H1 (cell line): ENCODE measurements around the gene MXD1. TPM values are rescaled to one million over a fixed set of nuclear protein-coding genes. Genes with fewer than 3 reads are reported as not detected.

Experiments used
- CTCF ChIP-seq, 3 experiments: IDR thresholded peaks; 1 replicate in 2 of 3; 2 replicates in 1 of 3; pipeline versions ENCODE4 v1.5.1 to v1.6.1; 2011; ENCODE audit warnings: low read length in 3 of 3, mild to moderate bottlenecking in 3 of 3, inconsistent platforms in 2 of 3, low read depth in 1 of 3, moderate library complexity in 1 of 3; ENCODE audit not compliant: insufficient read depth in 1 of 3; ENCODE audit errors: control extremely low read depth in 1 of 3
- HDAC2 ChIP-seq, 2 experiments: fragments of 300-600 bp in 1 of 2; sonication (generic) in 1 of 2; IDR thresholded peaks; 2 replicates each; pipeline ENCODE4 v1.6.1; 2011 to 2012; ENCODE audit warnings: low read depth in 2 of 2, low read length in 2 of 2, mild to moderate bottlenecking in 2 of 2, moderate library complexity in 2 of 2, borderline replicate concordance in 1 of 2, inconsistent platforms in 1 of 2
- MAX ChIP-seq: IDR thresholded peaks from 2 replicates; pipeline ENCODE4 v1.6.1; 2012; ENCODE audit warnings: inconsistent platforms
- RBBP5 ChIP-seq: IDR thresholded peaks from 2 replicates; pipeline ENCODE4 v1.7.1; 2012; ENCODE audit warnings: low read depth, mild to moderate bottlenecking, inconsistent platforms, low read length, moderate library complexity, borderline replicate concordance
- SIX5 ChIP-seq: IDR thresholded peaks from 2 replicates; pipeline ENCODE4 v1.6.1; 2011; ENCODE audit warnings: mild to moderate bottlenecking, low read depth, low read length
- polyA plus RNA-seq, 7 experiments: library from polyadenylated mRNA; depleted of rRNA in 3 of 7; stranded (reverse) in 5 of 7; unstranded in 2 of 7; fragments of >200 nt in 5 of 7; fragments of 200-250 nt in 2 of 7; gene quantifications; 1 replicate in 5 of 7; 2 replicates in 1 of 7; 4 replicates in 1 of 7; pipeline versions ENCODE4 v1.2.1 to v1.2.3, GENCODE V29; 2011 to 2013; ENCODE audit warnings: missing spikeins in 2 of 7, mixed read lengths in 2 of 7
- total RNA-seq: library from RNA; stranded (reverse); fragmentation: NEBNext Ultra II Directional; extraction: Animal tissue kit (Norgen Biotek cat#: 25700); gene quantifications from 2 replicates; pipeline ENCODE4 v1.2.1, GENCODE V29; 2021
- TF ChIP-seq, protein P1 (sequence below): fragments of 300-600 bp; sonication (generic); IDR thresholded peaks from 2 replicates; pipeline ENCODE4 v1.7.1; 2012; ENCODE audit warnings: low read length, moderate library complexity, mild to moderate bottlenecking, inconsistent platforms; ENCODE audit not compliant: insufficient replicate concordance
- TF ChIP-seq, protein P2 (sequence below): IDR thresholded peaks from 2 replicates; pipeline ENCODE4 v1.6.1; 2011; ENCODE audit warnings: low read depth, mild to moderate bottlenecking, low read length; ENCODE audit not compliant: insufficient read depth

The MXD1 gene
- total and polyA plus RNA-seq, 2 of the 8 experiments (the other 6 are each of a cell fraction or from before 2014, with no cell fraction given): 1.6 to 2.6 TPM

- TF ChIP-seq, protein P1, sequence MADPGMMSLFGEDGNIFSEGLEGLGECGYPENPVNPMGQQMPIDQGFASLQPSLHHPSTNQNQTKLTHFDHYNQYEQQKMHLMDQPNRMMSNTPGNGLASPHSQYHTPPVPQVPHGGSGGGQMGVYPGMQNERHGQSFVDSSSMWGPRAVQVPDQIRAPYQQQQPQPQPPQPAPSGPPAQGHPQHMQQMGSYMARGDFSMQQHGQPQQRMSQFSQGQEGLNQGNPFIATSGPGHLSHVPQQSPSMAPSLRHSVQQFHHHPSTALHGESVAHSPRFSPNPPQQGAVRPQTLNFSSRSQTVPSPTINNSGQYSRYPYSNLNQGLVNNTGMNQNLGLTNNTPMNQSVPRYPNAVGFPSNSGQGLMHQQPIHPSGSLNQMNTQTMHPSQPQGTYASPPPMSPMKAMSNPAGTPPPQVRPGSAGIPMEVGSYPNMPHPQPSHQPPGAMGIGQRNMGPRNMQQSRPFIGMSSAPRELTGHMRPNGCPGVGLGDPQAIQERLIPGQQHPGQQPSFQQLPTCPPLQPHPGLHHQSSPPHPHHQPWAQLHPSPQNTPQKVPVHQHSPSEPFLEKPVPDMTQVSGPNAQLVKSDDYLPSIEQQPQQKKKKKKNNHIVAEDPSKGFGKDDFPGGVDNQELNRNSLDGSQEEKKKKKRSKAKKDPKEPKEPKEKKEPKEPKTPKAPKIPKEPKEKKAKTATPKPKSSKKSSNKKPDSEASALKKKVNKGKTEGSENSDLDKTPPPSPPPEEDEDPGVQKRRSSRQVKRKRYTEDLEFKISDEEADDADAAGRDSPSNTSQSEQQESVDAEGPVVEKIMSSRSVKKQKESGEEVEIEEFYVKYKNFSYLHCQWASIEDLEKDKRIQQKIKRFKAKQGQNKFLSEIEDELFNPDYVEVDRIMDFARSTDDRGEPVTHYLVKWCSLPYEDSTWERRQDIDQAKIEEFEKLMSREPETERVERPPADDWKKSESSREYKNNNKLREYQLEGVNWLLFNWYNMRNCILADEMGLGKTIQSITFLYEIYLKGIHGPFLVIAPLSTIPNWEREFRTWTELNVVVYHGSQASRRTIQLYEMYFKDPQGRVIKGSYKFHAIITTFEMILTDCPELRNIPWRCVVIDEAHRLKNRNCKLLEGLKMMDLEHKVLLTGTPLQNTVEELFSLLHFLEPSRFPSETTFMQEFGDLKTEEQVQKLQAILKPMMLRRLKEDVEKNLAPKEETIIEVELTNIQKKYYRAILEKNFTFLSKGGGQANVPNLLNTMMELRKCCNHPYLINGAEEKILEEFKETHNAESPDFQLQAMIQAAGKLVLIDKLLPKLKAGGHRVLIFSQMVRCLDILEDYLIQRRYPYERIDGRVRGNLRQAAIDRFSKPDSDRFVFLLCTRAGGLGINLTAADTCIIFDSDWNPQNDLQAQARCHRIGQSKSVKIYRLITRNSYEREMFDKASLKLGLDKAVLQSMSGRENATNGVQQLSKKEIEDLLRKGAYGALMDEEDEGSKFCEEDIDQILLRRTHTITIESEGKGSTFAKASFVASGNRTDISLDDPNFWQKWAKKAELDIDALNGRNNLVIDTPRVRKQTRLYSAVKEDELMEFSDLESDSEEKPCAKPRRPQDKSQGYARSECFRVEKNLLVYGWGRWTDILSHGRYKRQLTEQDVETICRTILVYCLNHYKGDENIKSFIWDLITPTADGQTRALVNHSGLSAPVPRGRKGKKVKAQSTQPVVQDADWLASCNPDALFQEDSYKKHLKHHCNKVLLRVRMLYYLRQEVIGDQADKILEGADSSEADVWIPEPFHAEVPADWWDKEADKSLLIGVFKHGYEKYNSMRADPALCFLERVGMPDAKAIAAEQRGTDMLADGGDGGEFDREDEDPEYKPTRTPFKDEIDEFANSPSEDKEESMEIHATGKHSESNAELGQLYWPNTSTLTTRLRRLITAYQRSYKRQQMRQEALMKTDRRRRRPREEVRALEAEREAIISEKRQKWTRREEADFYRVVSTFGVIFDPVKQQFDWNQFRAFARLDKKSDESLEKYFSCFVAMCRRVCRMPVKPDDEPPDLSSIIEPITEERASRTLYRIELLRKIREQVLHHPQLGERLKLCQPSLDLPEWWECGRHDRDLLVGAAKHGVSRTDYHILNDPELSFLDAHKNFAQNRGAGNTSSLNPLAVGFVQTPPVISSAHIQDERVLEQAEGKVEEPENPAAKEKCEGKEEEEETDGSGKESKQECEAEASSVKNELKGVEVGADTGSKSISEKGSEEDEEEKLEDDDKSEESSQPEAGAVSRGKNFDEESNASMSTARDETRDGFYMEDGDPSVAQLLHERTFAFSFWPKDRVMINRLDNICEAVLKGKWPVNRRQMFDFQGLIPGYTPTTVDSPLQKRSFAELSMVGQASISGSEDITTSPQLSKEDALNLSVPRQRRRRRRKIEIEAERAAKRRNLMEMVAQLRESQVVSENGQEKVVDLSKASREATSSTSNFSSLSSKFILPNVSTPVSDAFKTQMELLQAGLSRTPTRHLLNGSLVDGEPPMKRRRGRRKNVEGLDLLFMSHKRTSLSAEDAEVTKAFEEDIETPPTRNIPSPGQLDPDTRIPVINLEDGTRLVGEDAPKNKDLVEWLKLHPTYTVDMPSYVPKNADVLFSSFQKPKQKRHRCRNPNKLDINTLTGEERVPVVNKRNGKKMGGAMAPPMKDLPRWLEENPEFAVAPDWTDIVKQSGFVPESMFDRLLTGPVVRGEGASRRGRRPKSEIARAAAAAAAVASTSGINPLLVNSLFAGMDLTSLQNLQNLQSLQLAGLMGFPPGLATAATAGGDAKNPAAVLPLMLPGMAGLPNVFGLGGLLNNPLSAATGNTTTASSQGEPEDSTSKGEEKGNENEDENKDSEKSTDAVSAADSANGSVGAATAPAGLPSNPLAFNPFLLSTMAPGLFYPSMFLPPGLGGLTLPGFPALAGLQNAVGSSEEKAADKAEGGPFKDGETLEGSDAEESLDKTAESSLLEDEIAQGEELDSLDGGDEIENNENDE: no peak
- TF ChIP-seq RBBP5 (no peak), CTCF (IDR thresholded peaks at IDR 0.05; ENCODE audit: control extremely low read depth in 1 of 3, insufficient read depth in 1 of 3, low read depth in 1 of 3, low read length in 3 of 3) (no peak), MAX (no peak), SIX5 (no peak), HDAC2 (IDR thresholded peaks at IDR 0.05; ENCODE audit: borderline replicate concordance in 1 of 2, low read depth in 2 of 2, low read length in 2 of 2) (no peak)
- TF ChIP-seq, protein P2, sequence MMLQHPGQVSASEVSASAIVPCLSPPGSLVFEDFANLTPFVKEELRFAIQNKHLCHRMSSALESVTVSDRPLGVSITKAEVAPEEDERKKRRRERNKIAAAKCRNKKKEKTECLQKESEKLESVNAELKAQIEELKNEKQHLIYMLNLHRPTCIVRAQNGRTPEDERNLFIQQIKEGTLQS: no peak
Measured at GRCh38 chr2:69988086-69988635, 73.3 kb downstream of the MXD1 start (continued).
